Islet precursor cell (in vitro differentiated cells): ENCODE results near the gene CFAP61.
"Not testable (repeated sequence)": the region's sequence is repeated elsewhere in the genome, so short reads cannot be mapped to it uniquely, and the experiment has no call there.

Experiments used
- DNase-seq: peaks from one replicate; pipeline ENCODE4 v3.0.0-alpha.2; 2018

The CFAP61 gene

GRCh38 chr20:20052074-20052970, at the start of gene CFAP61, which contains the start of gene CRNKL1:
TSS of gene CFAP61 (plus strand) at chr20:20052532. CDS start at chr20:20056654, 4,122 bp downstream.
TSS of gene CRNKL1 (minus strand) at chr20:20052466. CDS start at chr20:20052342, 124 bp downstream.
- peak; percentile 99 for DNase-seq

GRCh38 chr20:20003031-20003954, 49.0 kb upstream of the CFAP61 start:
- DNase-seq = no peak

GRCh38 chr20:20003955-20004322, 48.4 kb upstream of the CFAP61 start:
- not testable (repeated sequence) for DNase-seq

GRCh38 chr20:20005342-20005741, 47.0 kb upstream of the CFAP61 start:
- DNase-seq = no peak

- DNase-seq = peak; percentile 61
Observed at GRCh38 chr20:20009784-20010253, 42.5 kb upstream of the CFAP61 start.

GRCh38 chr20:20010639-20011500, 41.5 kb upstream of the CFAP61 start:
- DNase-seq = no peak

- no peak for DNase-seq
Observed at GRCh38 chr20:20012541-20012940, 39.8 kb upstream of the CFAP61 start.

GRCh38 chr20:20014659-20015058, 37.7 kb upstream of the CFAP61 start:
- DNase-seq = no peak

GRCh38 chr20:20017001-20017843, 35.1 kb upstream of the CFAP61 start, which contains the start of gene NAA20:
TSS of gene NAA20 (plus strand) at chr20:20017362. CDS start at chr20:20017397, 35 bp downstream.
- DNase-seq = peak; percentile 99

GRCh38 chr20:20017844-20018185, 34.5 kb upstream of the CFAP61 start:
- DNase-seq = no peak

GRCh38 chr20:20018366-20018765, 34.0 kb upstream of the CFAP61 start:
- no peak for DNase-seq

- DNase-seq = no peak
Observed at GRCh38 chr20:20019123-20019522, 33.2 kb upstream of the CFAP61 start.

- no peak for DNase-seq
Observed at GRCh38 chr20:20020908-20021307, 31.4 kb upstream of the CFAP61 start.

- DNase-seq = no peak
Observed at GRCh38 chr20:20021835-20022234, 30.5 kb upstream of the CFAP61 start.

- no peak for DNase-seq
Observed at GRCh38 chr20:20022498-20022897, 29.8 kb upstream of the CFAP61 start.

- no peak for DNase-seq
Observed at GRCh38 chr20:20023395-20023794, 28.9 kb upstream of the CFAP61 start.

GRCh38 chr20:20024942-20025341, 27.4 kb upstream of the CFAP61 start:
- DNase-seq = no peak

GRCh38 chr20:20027284-20027683, 25.0 kb upstream of the CFAP61 start:
- no peak for DNase-seq

GRCh38 chr20:20031790-20032189, 20.5 kb upstream of the CFAP61 start:
- no peak for DNase-seq

GRCh38 chr20:20034486-20034885, 17.8 kb upstream of the CFAP61 start:
- DNase-seq = no peak

GRCh38 chr20:20036756-20037155, 15.6 kb upstream of the CFAP61 start:
- no peak for DNase-seq
